K562 (cell line): ENCODE measurements around the gene MXD3. TPM values are rescaled to one million over a fixed set of nuclear protein-coding genes. Genes with fewer than 3 reads are reported as not detected.
A peak's percentile ranks its signal among the peaks of the same experiment; 100 is the strongest.

Experiments
- ARID1B ChIP-seq: fragments of 450-650 bp; IDR thresholded peaks from 2 replicates; pipeline ENCODE4 v1.6.1; 2016; ENCODE audit warnings: antibody characterized with exemption, mild to moderate bottlenecking, inconsistent platforms
- EP400 ChIP-seq: fragments of 450-650 bp; IDR thresholded peaks from 2 replicates; pipeline ENCODE4 v1.6.1; 2017; ENCODE audit warnings: antibody characterized with exemption, mild to moderate bottlenecking, moderate library complexity
- ETS2 ChIP-seq: IDR thresholded peaks from 2 replicates; pipeline ENCODE4 v1.6.1; 2016; ENCODE audit warnings: borderline replicate concordance, missing genetic modification characterization, mild to moderate bottlenecking, moderate library complexity, missing compliant biosample characterization; ENCODE audit not compliant: poor library complexity, severe bottlenecking
- GABPB1 ChIP-seq: sonication (generic); formaldehyde crosslinking; IDR thresholded peaks from 2 replicates; pipeline ENCODE4 v1.8.0; 2022; ENCODE audit warnings: mild to moderate bottlenecking, missing genetic modification reagents
- HDGF ChIP-seq: fragments of 450-650 bp; IDR thresholded peaks from 2 replicates; pipeline ENCODE4 v1.6.1; 2016
- HIVEP1 ChIP-seq: fragments of 250-450 bp; sonication (Bioruptor Pico); IDR thresholded peaks from 2 replicates; pipeline ENCODE4 v1.4.0; 2020; ENCODE audit warnings: mild to moderate bottlenecking
- ILF3 ChIP-seq: fragments of 450-650 bp; IDR thresholded peaks from 2 replicates; pipeline ENCODE4 v1.6.1; 2018; ENCODE audit warnings: antibody characterized with exemption, mild to moderate bottlenecking, moderate library complexity, borderline replicate concordance
- JUNB ChIP-seq: fragments of 450-650 bp; formaldehyde crosslinking; conservative IDR thresholded peaks from 2 replicates; pipeline ENCODE4 v1.4.0; 2020; ENCODE audit warnings: mild to moderate bottlenecking
- JUND ChIP-seq, 2 experiments: IDR thresholded peaks; 2 replicates in 1 of 2; 3 replicates in 1 of 2; pipeline ENCODE4 v1.6.1; 2011; ENCODE audit warnings: borderline replicate concordance in 2 of 2, low read depth in 2 of 2, low read length in 2 of 2, improper control_type of control experiment in 1 of 2, missing biosample characterization in 1 of 2, missing genetic modification characterization in 1 of 2, missing genetic modification reagents in 1 of 2
- L3MBTL2 ChIP-seq: fragments of 450-650 bp; IDR thresholded peaks from 2 replicates; pipeline ENCODE4 v1.6.1; 2016; ENCODE audit warnings: mild to moderate bottlenecking, moderate library complexity
- MAFF ChIP-seq: IDR thresholded peaks from 2 replicates; pipeline ENCODE4 v1.6.1; 2012; ENCODE audit warnings: low read length, improper control_type of control experiment
- MAZ ChIP-seq, 2 experiments: fragments of 450-650 bp in 1 of 2; sonication (generic) in 1 of 2; formaldehyde crosslinking; IDR thresholded peaks in 1 of 2; conservative IDR thresholded peaks in 1 of 2; 2 replicates each; pipeline versions ENCODE4 v1.4.0 to v1.5.0; 2020; ENCODE audit warnings: mild to moderate bottlenecking in 1 of 2, missing genetic modification reagents in 1 of 2
- MYNN ChIP-seq, 2 experiments: sonication (generic); formaldehyde crosslinking in 1 of 2; IDR thresholded peaks; 2 replicates each; pipeline versions ENCODE4 v1.5.0 to v1.6.1; 2016 to 2020; ENCODE audit warnings: antibody characterized with exemption in 1 of 2, missing genetic modification reagents in 1 of 2
- PPARD ChIP-seq: fragments of 250-450 bp; sonication (Bioruptor Pico); IDR thresholded peaks from 2 replicates; pipeline ENCODE4 v1.8.0; 2022; ENCODE audit warnings: inconsistent platforms, mild to moderate bottlenecking, moderate library complexity
- PRPF4 ChIP-seq: fragments of 200-400 bp; formaldehyde crosslinking; IDR thresholded peaks from one replicate; pipeline ENCODE4 v1.6.1; 2017; ENCODE audit warnings: low read length, low read depth, mild to moderate bottlenecking; ENCODE audit not compliant: insufficient read depth, poor library complexity, severe bottlenecking
- RHOXF2B ChIP-seq: fragments of 250-450 bp; sonication (Bioruptor Pico); conservative IDR thresholded peaks from 2 replicates; pipeline ENCODE4 v1.5.1; 2021
- SMAD4 ChIP-seq: fragments of 250-450 bp; sonication (Bioruptor Pico); conservative IDR thresholded peaks from 2 replicates; pipeline ENCODE4 v1.8.0; 2021; ENCODE audit warnings: inconsistent platforms, mild to moderate bottlenecking, moderate library complexity
- SRSF3 ChIP-seq: fragments of 200-400 bp; formaldehyde crosslinking; IDR thresholded peaks from 2 replicates; pipeline ENCODE4 v1.6.1; 2016; ENCODE audit warnings: mild to moderate bottlenecking, low read length, moderate library complexity; ENCODE audit not compliant: insufficient read depth
- TAF15 ChIP-seq: fragments of 200-400 bp; formaldehyde crosslinking; IDR thresholded peaks from 2 replicates; pipeline ENCODE4 v1.6.1; 2017; ENCODE audit warnings: mild to moderate bottlenecking, low read depth, low read length, moderate library complexity
- TEAD1 ChIP-seq, 2 experiments: fragments of 450-650 bp in 1 of 2; sonication (generic) in 1 of 2; formaldehyde crosslinking; IDR thresholded peaks; 2 replicates each; pipeline versions ENCODE4 v1.4.0 to v1.8.0; 2020 to 2022; ENCODE audit warnings: mild to moderate bottlenecking in 2 of 2, missing genetic modification reagents in 1 of 2
- U2AF1 ChIP-seq: fragments of 200-400 bp; formaldehyde crosslinking; optimal IDR thresholded peaks from 2 replicates; pipeline ENCODE3; 2017; ENCODE audit warnings: mild to moderate bottlenecking, low read depth, low read length, moderate library complexity
- XRCC5 ChIP-seq: fragments of 200-400 bp; formaldehyde crosslinking; IDR thresholded peaks from 2 replicates; pipeline ENCODE4 v1.6.1; 2017; ENCODE audit warnings: low read depth, mild to moderate bottlenecking, low read length
- ZFX ChIP-seq: sonication (generic); formaldehyde crosslinking; IDR thresholded peaks from 2 replicates; pipeline ENCODE4 v1.8.0; 2022; ENCODE audit warnings: mild to moderate bottlenecking, missing genetic modification reagents, moderate library complexity
- ZNF316 ChIP-seq: fragments of 450-650 bp; IDR thresholded peaks from 2 replicates; pipeline ENCODE4 v1.6.1; 2016
- ZNF507 ChIP-seq: conservative IDR thresholded peaks from 2 replicates; pipeline ENCODE4 v1.6.1; 2017; ENCODE audit warnings: missing genetic modification characterization, missing compliant biosample characterization
- ZNF764 ChIP-seq: fragments of 250-450 bp; sonication (Bioruptor Pico); IDR thresholded peaks from 2 replicates; pipeline ENCODE4 v1.4.0; 2020; ENCODE audit warnings: low read depth, mild to moderate bottlenecking, moderate library complexity
- polyA plus RNA-seq, 8 experiments: library from polyadenylated mRNA; depleted of rRNA in 4 of 8; stranded (reverse) in 5 of 8; unstranded in 3 of 8; fragments of >200 nt; fragmentation: Nextera tagmentation in 2 of 8; fragmentation: Illumina TruSeq in 1 of 8; extraction: Ambion mirVana in 2 of 8; extraction: Trizol in 1 of 8; gene quantifications; 2 replicates each; pipeline versions ENCODE4 v1.2.1 to v1.2.3, GENCODE V29; 2011 to 2014; ENCODE audit warnings: inconsistent platforms in 1 of 8, missing spikeins in 1 of 8
- total RNA-seq, 7 experiments: library from RNA; depleted of rRNA in 6 of 7; stranded (reverse); fragments of >200 nt in 6 of 7; fragmentation: Illumina TruSeq in 2 of 7; extraction: Trizol in 2 of 7; gene quantifications; 2 replicates each; pipeline versions ENCODE4 v1.2.1 to v1.2.3, GENCODE V29; 2011 to 2021; ENCODE audit warnings: low replicate concordance in 1 of 7
- TF ChIP-seq, protein P1 (sequence below): fragments of 250-450 bp; sonication (Bioruptor Pico); IDR thresholded peaks from 2 replicates; pipeline ENCODE4 v1.8.0; 2022; ENCODE audit warnings: moderate library complexity, mild to moderate bottlenecking, inconsistent platforms
- TF ChIP-seq, protein P2 (sequence below): fragments of 450-650 bp; IDR thresholded peaks from 2 replicates; pipeline ENCODE4 v1.6.1; 2016; ENCODE audit warnings: low read depth, mild to moderate bottlenecking, moderate library complexity

MXD3 gene
- total and polyA plus RNA-seq, 9 of the 15 experiments (the other 6 are each of a cell fraction or from before 2014, with no cell fraction given): 0.28 to 24.8 (median 4.5) TPM

DNA sequence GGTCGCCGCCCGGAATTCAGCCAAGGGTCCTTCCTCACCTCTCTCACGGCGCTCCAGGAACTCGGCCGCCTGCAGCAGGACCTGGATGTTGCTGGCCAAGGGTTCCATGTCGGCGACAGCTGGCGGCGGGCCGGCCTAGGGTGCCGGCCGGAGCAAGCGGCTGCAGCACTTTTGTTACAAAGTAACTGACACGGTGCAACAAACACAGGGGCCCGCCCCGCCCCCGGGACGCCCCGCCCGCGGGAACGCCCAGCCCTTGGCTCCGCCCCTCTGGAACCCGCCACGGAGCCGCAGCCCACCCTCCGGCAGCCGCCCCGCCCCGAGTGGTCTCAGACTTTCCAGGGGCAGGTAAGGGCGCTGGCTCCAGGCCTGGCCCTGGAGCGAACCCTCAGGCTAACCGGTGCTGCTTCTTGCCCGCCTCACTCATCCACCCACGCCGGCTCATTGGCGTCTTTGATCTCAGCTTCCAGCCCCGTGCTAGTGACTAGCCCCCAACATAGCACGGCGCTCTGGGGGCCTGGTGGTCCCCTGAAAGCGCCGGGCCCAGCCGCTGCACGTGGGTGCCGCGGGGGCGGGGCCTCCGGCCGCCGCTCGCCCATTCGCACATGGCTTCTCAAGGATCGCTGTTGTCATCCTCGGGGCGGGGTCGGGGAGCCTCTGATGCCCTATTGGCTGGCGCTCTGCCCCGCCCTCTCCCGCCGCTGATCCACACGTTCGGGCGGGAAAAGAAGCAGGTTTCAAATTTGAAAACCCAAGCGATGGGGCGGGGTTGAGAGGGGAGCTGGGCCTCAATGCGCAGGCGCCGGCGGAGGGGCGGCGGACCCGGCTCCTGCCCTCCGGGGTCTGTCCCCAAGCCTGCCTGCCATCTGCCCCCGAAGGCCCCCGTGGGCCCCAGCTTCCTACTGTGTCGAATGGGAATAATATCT is at the start of gene MXD3 (continued):
- TF ChIP-seq SMAD4 (CRISPR knock-in tag) (peak; percentile 24), JUND (IDR thresholded peaks at IDR 0.05; ENCODE audit: borderline replicate concordance, low read depth, low read length) (peak; percentile 62; the same call in 1 of the 2 replicates), JUND (tag; IDR thresholded peaks at IDR 0.05; ENCODE audit: borderline replicate concordance, low read depth, low read length) (peak; percentile 13; the same call in 1 of the 3 replicates), L3MBTL2 (peak; percentile 94), RHOXF2B (CRISPR knock-in tag) (no peak), JUNB (CRISPR knock-in tag) (no peak), ZNF764 (no peak), TEAD1 (CRISPR knock-in tag; IDR thresholded peaks at IDR 0.05) (peak in 1 of 2 experiments; percentile 70; a peak in 2 of 4 replicates), ARID1B (no peak), U2AF1 (no peak), EP400 (peak; percentile 99), HIVEP1 (CRISPR knock-in tag) (no peak), ETS2 (no peak), TAF15 (no peak), HDGF (no peak), SRSF3 (0 out of 2 replicates have a peak, but pooled peaks have one; percentile 47), XRCC5 (0 out of 2 replicates have a peak, but pooled peaks have one; percentile 25), PPARD (no peak), MAFF (no peak), ILF3 (no peak), ZFX (peak; percentile 91), MAZ (CRISPR knock-in tag; conservative IDR thresholded peaks at IDR 0.05 in 1 of 2, IDR thresholded peaks at IDR 0.05 in 1 of 2) (peak; percentile 71 to 94), ZNF316 (no peak), ZNF507 (tag) (no peak), MYNN (IDR thresholded peaks at IDR 0.05) (no peak; the same call in 1 of the 2 replicates), MYNN (CRISPR knock-in tag; IDR thresholded peaks at IDR 0.05) (no peak), GABPB1 (peak; percentile 67), PRPF4 (no peak)
- TF ChIP-seq, protein P1, sequence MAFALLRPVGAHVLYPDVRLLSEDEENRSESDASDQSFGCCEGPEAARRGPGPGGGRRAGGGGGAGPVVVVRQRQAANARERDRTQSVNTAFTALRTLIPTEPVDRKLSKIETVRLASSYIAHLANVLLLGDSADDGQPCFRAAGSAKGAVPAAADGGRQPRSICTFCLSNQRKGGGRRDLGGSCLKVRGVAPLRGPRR (CRISPR knock-in tag): no peak
- TF ChIP-seq, protein P2, sequence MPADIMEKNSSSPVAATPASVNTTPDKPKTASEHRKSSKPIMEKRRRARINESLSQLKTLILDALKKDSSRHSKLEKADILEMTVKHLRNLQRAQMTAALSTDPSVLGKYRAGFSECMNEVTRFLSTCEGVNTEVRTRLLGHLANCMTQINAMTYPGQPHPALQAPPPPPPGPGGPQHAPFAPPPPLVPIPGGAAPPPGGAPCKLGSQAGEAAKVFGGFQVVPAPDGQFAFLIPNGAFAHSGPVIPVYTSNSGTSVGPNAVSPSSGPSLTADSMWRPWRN: no peak
